BJ (cell line): ENCODE results near the gene AMFR. TPM values are rescaled to one million over a fixed set of nuclear protein-coding genes. Genes with fewer than 3 reads are reported as not detected.

Experiments used
- CTCF ChIA-PET: fragments of 350-600 bp; formaldehyde crosslinking; extraction: SDS; loops from one replicate; lab custom pipeline; 2021; ENCODE audit warnings: antibody characterized with exemption, inconsistent platforms; lab: Yijun Ruan, JAX
- POLR2A ChIA-PET: fragments of 300-600 bp; sonication (Branson Sonifier 250); formaldehyde crosslinking; extraction: SDS; loops from one replicate; lab custom pipeline; 2021; ENCODE audit warnings: antibody characterized with exemption; lab: Charles Lee
- DNase-seq: peaks from one replicate; pipeline ENCODE4 v3.0.0-alpha.2; 2011; ENCODE audit warnings: low read depth
- H3K27me3 ChIP-seq: 2 replicates; pipeline ENCODE4 v1.6.0; 2011; ENCODE audit warnings: low read length; ENCODE audit not compliant: control insufficient read depth, insufficient read depth
- H3K36me3 ChIP-seq: 2 replicates; pipeline ENCODE4 v1.5.1; 2011; ENCODE audit warnings: low read length; ENCODE audit not compliant: control insufficient read depth, insufficient read depth
- H3K4me3 ChIP-seq: 2 replicates; pipeline ENCODE4 v1.5.1; 2011; ENCODE audit warnings: low read depth, mild to moderate bottlenecking, control low read depth, low read length
- CTCF ChIP-seq: IDR thresholded peaks from 2 replicates; pipeline ENCODE4 v1.5.1; 2011; ENCODE audit warnings: low read depth, mild to moderate bottlenecking, control low read depth, inconsistent platforms, low read length, moderate library complexity; ENCODE audit not compliant: insufficient read depth
- polyA plus RNA-seq: library from polyadenylated mRNA; depleted of rRNA; stranded (reverse); fragments of >200 nt; gene quantifications from 2 replicates; pipeline ENCODE4 v1.2.3, GENCODE V29; 2011

AMFR gene
- polyA plus RNA-seq, 1 experiment = 130 TPM

GRCh38 chr16:56373003-56373402, 52.3 kb downstream of the AMFR start:
- no peaks in the 10 kb centered on the region for H3K27me3 ChIP-seq
- no peak for TF ChIP-seq CTCF
- no peak for DNase-seq
- no peak overlapping the region for H3K4me3 ChIP-seq
- POLR2A ChIA-PET = no interaction called here
- peaks cover 3% of the 10 kb centered on the region for H3K36me3 ChIP-seq
- CTCF ChIA-PET = no interaction called here

GRCh38 chr16:56372013-56372634, 53.2 kb downstream of the AMFR start:
- POLR2A ChIA-PET = no interaction called here
- TF ChIP-seq CTCF = no peak
- CTCF ChIA-PET = no interaction called here
- Histone ChIP-seq H3K36me3 (peaks cover 7% of the 10 kb centered on the region), H3K27me3 (no peaks in the 10 kb centered on the region), H3K4me3 (no peak overlapping the region)
- DNase-seq = no peak

GRCh38 chr16:56371660-56371937, 53.7 kb downstream of the AMFR start:
- ChIA-PET POLR2A (interaction anchor here (0.5 kb wide), 1 partner anchor 253 kb away, joined by 3 read pairs; no protein-coding TSS in a partner anchor), CTCF (interaction anchor here (1.0 to 3.3 kb wide), 2 partner anchors 12 to 15 kb away, joined by 3 to 17 read pairs; no protein-coding TSS in a partner anchor)

GRCh38 chr16:56370875-56371659, 54.3 kb downstream of the AMFR start:
- ChIA-PET CTCF (interaction anchor here (1.0 to 3.3 kb wide), 4 partner anchors 9 to 15 kb away, joined by 3 to 17 read pairs (median 5); no protein-coding TSS in a partner anchor), POLR2A (interaction anchor here (0.5 kb wide), 1 partner anchor 254 kb away, joined by 3 read pairs; no protein-coding TSS in a partner anchor)
- no peaks in the 10 kb centered on the region for H3K27me3 ChIP-seq
- no peak for TF ChIP-seq CTCF
- peak; percentile 23 for DNase-seq
- H3K36me3 ChIP-seq = peaks cover 9% of the 10 kb centered on the region
- no peak overlapping the region for H3K4me3 ChIP-seq

More at GRCh38 chr16:56371660-56371937, 53.7 kb downstream of the AMFR start:
- DNase-seq = no peak
- no peak overlapping the region for H3K4me3 ChIP-seq
- peaks cover 9% of the 10 kb centered on the region for H3K36me3 ChIP-seq
- no peak for TF ChIP-seq CTCF
- H3K27me3 ChIP-seq = no peaks in the 10 kb centered on the region

- Histone ChIP-seq H3K4me3 (no peak overlapping the region), H3K27me3 (no peaks in the 10 kb centered on the region), H3K36me3 (peaks cover 9% of the 10 kb centered on the region)
- no peak for DNase-seq
- no peak for TF ChIP-seq CTCF
- POLR2A ChIA-PET = no interaction called here
- CTCF ChIA-PET = interaction anchor here (1.0 to 3.3 kb wide), 4 partner anchors 9 to 14 kb away, joined by 3 to 17 read pairs (median 5); no protein-coding TSS in a partner anchor
Measured at GRCh38 chr16:56370185-56370874, 55.0 kb downstream of the AMFR start.
